GM21390 (cell line): ENCODE data around the gene ZKSCAN3.
"Not testable (repeated sequence)": the region's sequence is repeated elsewhere in the genome, so short reads cannot be mapped to it uniquely, and the experiment has no call there.

Source experiments
- ATAC-seq: cut with Tn5 transposase; IDR thresholded peaks from one replicate; pipeline ENCODE4 v1.9.1; 2021; ENCODE audit not compliant: unreplicated experiment

Gene ZKSCAN3

GRCh38 chr6:28349892-28350737 lies at the start of gene ZKSCAN3:
ZKSCAN3 (plus strand) TSS chr6:28349947; CDS start chr6:28359587, 9,640 bp downstream.
- ATAC-seq, result peak; percentile 99

- peak; percentile 79 for ATAC-seq
These were observed 46.2 kb upstream of the ZKSCAN3 start for GRCh38 chr6:28303570-28303969.

DNA sequence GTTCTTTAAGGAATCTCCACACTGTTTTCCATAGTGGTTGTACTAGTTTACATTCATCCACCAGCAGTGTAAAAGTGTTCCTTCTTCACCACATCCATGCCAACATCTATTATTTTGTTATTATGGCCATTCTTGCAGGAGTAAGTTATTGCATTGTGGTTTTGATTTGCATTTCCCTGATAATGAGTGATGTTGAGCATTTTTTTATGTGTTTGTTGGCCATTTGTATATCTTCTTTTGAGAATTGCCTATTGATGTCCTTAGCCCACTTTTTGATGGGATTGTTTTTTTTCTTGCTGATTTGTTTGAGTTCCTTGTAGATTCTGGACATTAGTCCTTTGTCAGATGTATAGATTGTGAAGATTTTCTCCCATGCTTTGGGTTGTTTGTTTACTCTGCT lies 43.4 kb upstream of the ZKSCAN3 start:
- not testable (repeated sequence) for ATAC-seq

GRCh38 chr6:28311139-28311823 lies 38.5 kb upstream of the ZKSCAN3 start:
- ATAC-seq, result no peak

- no peak for ATAC-seq
These were observed 36.8 kb upstream of the ZKSCAN3 start for GRCh38 chr6:28312939-28313338.

DNA sequence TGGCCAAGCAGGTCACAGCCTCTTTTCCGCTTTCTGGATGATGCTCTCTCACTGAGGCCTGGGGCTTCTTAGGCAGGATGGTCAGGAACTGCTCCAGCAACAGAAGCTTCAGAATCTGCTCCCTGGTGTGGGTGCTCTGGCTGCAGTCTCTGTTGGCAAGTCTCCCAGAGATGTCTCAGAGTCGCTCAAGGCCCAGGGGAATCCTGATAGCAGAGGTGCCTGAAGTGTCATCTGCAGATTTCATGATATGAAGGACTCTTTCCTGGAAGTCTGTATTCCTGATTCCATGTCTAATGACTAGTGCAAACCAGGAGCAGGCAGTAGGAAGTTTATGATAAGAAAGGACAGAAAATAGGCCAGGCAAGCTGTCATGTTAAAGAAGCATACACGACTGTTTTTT lies 34.1 kb upstream of the ZKSCAN3 start:
- ATAC-seq, result no peak

DNA sequence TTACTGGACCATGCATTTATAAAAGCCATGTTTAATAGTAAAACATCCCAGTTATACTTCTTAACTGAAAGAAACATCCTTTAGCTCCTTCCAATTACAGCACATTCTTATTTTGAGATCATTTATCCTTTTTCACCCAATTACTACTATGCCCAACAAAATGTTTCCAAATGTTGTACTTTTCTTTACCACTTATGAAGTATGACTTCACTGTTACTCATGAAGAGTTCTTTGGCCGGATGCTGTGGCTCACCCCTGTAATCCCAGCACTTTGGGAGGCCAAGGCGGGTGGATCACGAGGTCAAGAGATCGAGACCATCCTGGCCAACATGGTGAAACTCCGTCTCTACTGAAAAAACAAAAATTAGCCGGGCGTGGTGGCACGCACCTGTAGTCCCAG lies 31.9 kb upstream of the ZKSCAN3 start:
- ATAC-seq, result not testable (repeated sequence)

DNA sequence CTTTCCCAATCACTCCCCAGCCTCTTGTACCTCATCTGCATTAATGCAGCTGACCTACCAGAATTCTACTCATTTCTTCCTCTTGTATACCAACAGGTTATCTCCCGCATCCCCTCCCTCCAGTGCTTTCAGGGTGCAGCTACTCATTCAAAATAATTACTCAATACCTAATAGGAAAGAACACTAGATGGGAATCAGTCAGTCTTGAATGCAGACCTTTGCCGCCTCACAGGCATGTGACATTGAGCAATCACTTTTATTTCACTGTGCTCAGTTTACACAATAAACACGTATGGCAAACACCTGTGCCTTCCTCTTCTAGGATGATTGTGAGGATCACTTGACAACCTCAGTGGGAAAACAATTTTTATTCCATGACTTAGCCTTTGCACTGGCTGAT lies 27.1 kb upstream of the ZKSCAN3 start:
- ATAC-seq, result no peak

DNA sequence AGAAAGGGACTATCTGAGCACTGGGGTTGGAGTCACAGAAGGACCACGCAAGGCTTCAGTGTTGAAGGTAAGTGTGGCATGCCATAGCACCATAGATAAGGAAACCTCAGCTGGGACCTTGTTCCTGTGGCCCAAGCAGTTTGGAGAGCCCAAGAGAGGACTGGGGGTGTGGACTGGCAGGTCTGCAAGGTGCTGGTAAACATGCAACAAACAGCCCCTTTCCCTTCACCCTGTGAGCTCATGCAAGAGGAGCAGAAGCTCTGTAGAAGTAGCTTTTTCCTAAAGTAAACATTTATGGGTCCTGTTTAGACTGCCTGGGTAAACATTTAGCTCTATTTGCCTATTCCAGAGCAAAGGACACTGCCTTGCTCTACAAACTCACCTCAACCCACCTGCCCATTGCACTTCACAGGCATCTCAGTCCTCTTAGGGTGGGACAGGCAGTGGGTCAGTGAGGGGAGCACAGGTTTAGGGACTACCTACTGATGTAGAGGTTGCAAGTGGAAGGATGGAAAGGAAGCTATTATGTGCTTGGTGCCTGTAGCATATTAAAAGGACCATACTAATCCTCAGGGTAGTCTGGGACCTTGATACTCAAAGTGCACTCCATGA lies 25.8 kb upstream of the ZKSCAN3 start:
- no peak for ATAC-seq

DNA sequence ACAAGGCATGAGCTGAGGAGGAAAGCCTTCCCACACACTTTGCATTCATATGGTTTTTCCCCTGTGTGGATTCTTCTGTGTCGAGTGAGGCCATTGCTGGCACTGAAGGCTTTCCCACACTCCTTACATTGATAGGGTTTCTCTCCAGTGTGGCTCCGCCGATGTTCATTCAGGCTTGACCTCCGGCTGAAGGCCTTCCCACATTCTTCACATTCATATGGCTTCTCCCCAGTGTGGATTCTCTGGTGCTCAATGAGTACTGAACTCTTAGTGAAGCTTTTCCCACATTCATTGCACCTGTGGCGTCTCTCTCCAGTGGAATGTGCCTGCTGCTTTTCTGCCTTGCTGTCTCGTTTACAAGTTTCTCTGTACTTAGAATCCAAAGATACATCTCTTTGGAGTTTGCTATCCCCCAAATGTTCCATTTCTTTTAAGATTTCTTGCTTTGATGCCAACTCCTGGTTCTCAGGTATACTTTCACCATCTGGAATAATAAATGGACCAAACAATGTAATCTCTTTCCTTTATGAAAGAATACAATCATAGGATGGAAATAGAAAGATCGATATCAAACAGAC lies 23.3 kb upstream of the ZKSCAN3 start:
- ATAC-seq, result no peak

GRCh38 chr6:28330041-28330440 lies 19.7 kb upstream of the ZKSCAN3 start:
- ATAC-seq, result no peak

DNA sequence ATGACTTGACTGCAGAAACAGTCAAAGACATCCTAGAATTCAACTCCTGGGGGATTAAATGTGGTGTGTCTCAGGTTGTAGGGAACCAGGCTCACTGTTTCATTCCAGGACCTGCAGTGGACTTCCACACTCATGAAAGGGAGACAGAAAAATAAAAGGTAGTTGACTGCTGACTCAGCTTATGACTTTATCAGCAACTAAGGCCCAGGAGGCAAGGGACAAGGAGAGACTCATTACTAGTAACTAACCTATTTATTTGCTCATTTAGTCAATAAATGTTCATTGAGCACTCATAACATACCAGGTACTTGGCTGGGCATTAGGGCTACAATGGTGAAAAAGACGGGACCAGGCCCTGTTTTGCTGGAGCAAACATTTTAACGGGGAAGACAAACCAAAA lies 16.7 kb upstream of the ZKSCAN3 start:
- ATAC-seq, result no peak

DNA sequence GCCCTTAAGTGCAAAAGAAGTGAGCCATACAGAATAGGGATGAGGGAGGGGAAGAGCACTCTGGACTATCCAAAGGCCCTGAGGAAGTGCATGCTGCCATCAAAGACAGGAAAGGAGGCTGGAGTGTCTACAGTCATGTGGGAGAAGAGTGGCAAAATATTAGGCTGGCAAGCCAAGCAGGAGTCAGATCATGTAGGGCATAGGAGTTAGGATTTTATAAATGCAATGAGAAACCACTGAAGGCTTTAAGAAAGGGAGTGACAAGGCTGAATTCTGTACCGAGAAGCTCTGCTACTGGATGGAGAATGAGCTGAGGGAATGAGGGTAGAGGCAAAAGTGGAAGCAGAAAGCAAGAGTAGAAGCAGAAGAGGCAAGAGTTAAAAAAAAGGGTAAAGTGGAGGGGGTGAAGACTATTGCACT lies 16.1 kb upstream of the ZKSCAN3 start:
- ATAC-seq, result no peak

- no peak for ATAC-seq
These were observed 15.3 kb upstream of the ZKSCAN3 start for GRCh38 chr6:28334286-28335039.

DNA sequence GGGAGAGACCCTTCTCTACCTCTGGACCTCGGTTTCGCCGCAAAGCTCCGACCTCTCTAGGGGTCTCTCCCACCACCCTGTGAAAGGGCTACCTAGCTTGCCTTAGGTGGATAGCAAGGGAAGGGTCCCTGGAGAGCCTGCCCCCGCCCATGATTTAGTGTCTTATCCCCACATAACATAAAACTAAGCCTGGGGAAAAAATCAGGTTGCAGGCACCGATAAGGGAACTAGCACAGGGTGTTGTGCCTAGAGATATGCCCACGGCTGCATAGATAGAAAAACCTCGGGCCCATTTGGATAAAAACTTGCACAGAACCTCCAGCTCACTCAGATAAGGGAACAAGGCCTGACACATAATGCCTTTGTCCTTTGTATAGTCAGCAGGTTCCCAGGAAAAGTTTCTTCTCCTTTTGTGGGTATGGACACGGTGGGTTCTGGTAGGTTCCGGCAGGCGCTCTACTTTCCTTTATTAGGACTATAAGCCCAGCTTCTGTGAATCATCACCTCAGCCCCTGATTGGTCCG lies 14.6 kb upstream of the ZKSCAN3 start:
- ATAC-seq, result no peak

GRCh38 chr6:28335564-28336283 lies 14.0 kb upstream of the ZKSCAN3 start, which contains the start of gene ZSCAN31:
ZSCAN31 (minus strand) TSS chr6:28336148; CDS start chr6:28329683, 6,465 bp downstream.
- ATAC-seq, result peak; percentile 88

- ATAC-seq, result peak; percentile 44
These were observed 13.2 kb upstream of the ZKSCAN3 start for GRCh38 chr6:28336284-28337120.

DNA sequence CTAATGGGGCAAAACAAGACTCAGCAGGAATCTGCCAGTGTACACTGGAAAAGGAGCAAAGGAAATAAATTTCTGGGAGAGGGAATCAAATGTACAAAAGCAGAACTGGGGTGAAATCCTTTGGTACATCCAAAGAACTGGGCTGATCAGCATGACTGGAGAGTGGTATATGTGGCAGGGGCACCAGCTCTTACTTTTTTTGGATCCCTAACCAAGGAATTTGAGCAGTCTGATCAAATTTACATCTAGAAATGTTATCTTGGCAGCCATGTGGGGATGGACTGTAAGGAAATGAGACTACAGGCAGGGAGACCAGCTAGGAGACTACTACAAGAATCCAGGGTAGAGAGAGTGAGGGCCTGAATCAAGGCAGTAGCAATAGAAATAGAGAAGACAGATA lies 12.6 kb upstream of the ZKSCAN3 start:
- ATAC-seq, result no peak
